NCI-H748 (cell line): ENCODE results near the gene ZMYM1.
"Not testable (repeated sequence)": the region's sequence is repeated elsewhere in the genome, so short reads cannot be mapped to it uniquely, and the experiment has no call there.

Source experiments
- DNase-seq: peaks from one replicate; lab custom pipeline; 2025; ENCODE audit not compliant: unreplicated experiment; lab: John Stamatoyannopoulos, UW

ZMYM1 gene

GRCh38 chr1:35073265-35073811 is 5.8 kb upstream of the ZMYM1 start:
- no peak for DNase-seq

GRCh38 chr1:35076426-35076825 is 2.8 kb upstream of the ZMYM1 start:
- DNase-seq: not testable (repeated sequence)

- no peak for DNase-seq
Observed at GRCh38 chr1:35080171-35080854, 1.1 kb downstream of the ZMYM1 start.

GRCh38 chr1:35085421-35085820 is 6.2 kb downstream of the ZMYM1 start:
- no peak for DNase-seq

- DNase-seq: no peak
Observed at GRCh38 chr1:35097224-35097623, 18.0 kb downstream of the ZMYM1 start.

- DNase-seq: no peak
Observed at GRCh38 chr1:35111106-35111505, 31.9 kb downstream of the ZMYM1 start.

- DNase-seq: no peak
Observed at GRCh38 chr1:35112668-35113067, 33.5 kb downstream of the ZMYM1 start.

GRCh38 chr1:35115459-35116383 is 36.5 kb downstream of the ZMYM1 start:
- DNase-seq: no peak

- DNase-seq: no peak
Observed at GRCh38 chr1:35120458-35121133, 41.4 kb downstream of the ZMYM1 start.

- DNase-seq: no peak
Observed at GRCh38 chr1:35122311-35122710, 43.1 kb downstream of the ZMYM1 start.

- DNase-seq: no peak
Observed at GRCh38 chr1:35126546-35126945, 47.4 kb downstream of the ZMYM1 start.

GRCh38 chr1:35129080-35129479 is 49.9 kb downstream of the ZMYM1 start:
- DNase-seq: no peak

GRCh38 chr1:35136780-35137179 is 57.6 kb downstream of the ZMYM1 start:
- DNase-seq: no peak

GRCh38 chr1:35137590-35137989 is 58.4 kb downstream of the ZMYM1 start:
- not testable (repeated sequence) for DNase-seq

- not testable (repeated sequence) for DNase-seq
Observed at GRCh38 chr1:35142294-35142693, 63.1 kb downstream of the ZMYM1 start.

GRCh38 chr1:35142728-35143127 is 63.5 kb downstream of the ZMYM1 start:
- DNase-seq: not testable (repeated sequence)

GRCh38 chr1:35143737-35144508 is 64.7 kb downstream of the ZMYM1 start:
- no peak for DNase-seq

- not testable (repeated sequence) for DNase-seq
Observed at GRCh38 chr1:35145892-35146549, 66.8 kb downstream of the ZMYM1 start.

- no peak for DNase-seq
Observed at GRCh38 chr1:35151220-35151619, 72.0 kb downstream of the ZMYM1 start.

GRCh38 chr1:35164893-35165292 is 85.7 kb downstream of the ZMYM1 start:
- no peak for DNase-seq
